Colonic mucosa (tissue), 4 donors: ENCODE data around the gene FZR1. TPM values are rescaled to one million over a fixed set of nuclear protein-coding genes. Genes with fewer than 3 reads are reported as not detected.

Experiments used
- DNase-seq: peaks from one replicate; pipeline ENCODE4 v3.0.0-alpha.2; 2020
- H3K27ac ChIP-seq: fragments of 200-600 bp; one replicate; pipeline ENCODE4 v1.8.0; 2021
- H3K27me3 ChIP-seq: fragments of 200-600 bp; one replicate; pipeline ENCODE4 v1.8.0; 2021
- H3K36me3 ChIP-seq: fragments of 200-600 bp; one replicate; pipeline ENCODE4 v1.8.0; 2021
- H3K4me1 ChIP-seq: fragments of 200-600 bp; one replicate; pipeline ENCODE4 v1.8.0; 2021; ENCODE audit warnings: mild to moderate bottlenecking
- H3K4me3 ChIP-seq: fragments of 200-600 bp; one replicate; pipeline ENCODE4 v1.8.0; 2021
- H3K9ac ChIP-seq, 2 donors: one replicate each; pipeline ENCODE4 v1.7.0; 2013; ENCODE audit warnings: control low read depth in 2 of 2, low read depth in 2 of 2, low read length in 2 of 2
- H3K9me3 ChIP-seq: fragments of 200-600 bp; one replicate; pipeline ENCODE4 v1.8.0; 2021
- CTCF ChIP-seq: fragments of 200-600 bp; IDR thresholded peaks from one replicate; pipeline ENCODE4 v1.8.0; 2022; ENCODE audit warnings: antibody characterized with exemption, mild to moderate bottlenecking
- intact Hi-C: fragments of 100-400 bp; cut with DNase I; formaldehyde crosslinking; loops from one replicate; pipeline ENCODE4 v1.14.1; 2022
- total RNA-seq, 2 donors: library from RNA; stranded (reverse); fragmentation: NEBNext Ultra II Directional in 1 of 2; extraction: Animal tissue kit (Norgen Biotek cat#: 25700) in 1 of 2; gene quantifications; one replicate each; pipeline ENCODE4 v1.2.1, GENCODE V29; 2021
- donor health status: healthy.
- donor health status: DM: no; HTN: no; CAD: no.
- donor health status: DM: no; HTN: no; CAD: no.

The FZR1 gene
- total RNA-seq, 2 donors from 2014 or later, result 45.8 to 62.5 TPM

DNA sequence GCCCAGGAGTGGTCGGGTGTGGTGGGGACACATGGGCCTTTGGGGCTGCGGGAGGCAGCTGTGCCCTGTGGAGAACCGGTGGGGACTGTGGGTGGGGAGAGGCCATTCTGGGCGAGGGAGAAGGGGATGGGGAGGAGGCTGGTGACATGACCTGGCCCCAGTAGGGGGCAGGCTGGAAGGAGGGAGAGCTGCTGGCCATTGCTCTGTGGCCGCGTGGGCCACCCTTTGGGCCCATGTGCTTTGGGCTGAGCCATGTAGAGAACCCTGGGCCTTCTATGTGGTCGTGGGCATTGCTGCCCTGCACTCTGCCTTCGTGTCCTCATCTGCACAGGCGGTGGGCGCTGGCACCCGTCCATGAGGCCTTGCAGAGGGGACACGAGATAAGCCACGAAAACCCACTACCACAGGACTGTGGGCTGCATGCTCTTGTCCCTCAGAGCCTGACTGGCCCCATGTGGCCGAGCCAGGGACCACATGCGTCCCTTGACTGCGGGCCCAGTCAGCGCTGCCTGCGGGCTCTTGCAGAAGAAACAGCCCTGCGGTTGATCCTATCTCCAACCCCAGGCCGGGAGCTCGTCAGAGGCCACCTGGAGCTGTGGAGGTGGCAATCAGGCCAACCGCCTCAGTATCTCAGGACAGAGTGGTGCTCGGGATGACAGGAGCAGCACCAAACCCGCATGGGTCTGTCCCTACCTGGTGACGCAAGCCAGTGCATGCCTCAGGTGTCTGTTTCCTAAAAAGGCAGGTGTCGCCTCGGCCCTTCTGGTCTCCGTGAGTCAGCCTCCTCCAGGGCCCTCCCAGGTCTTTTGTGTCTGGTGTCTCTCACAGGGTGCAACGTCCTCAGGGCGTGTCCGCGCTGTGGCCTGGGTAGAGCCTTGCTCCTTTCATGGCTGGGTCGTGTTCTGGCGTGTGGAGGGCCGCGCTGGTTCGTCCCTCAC is 14.3 kb downstream of the FZR1 start:
- H3K4me3 ChIP-seq, result no peak overlapping the region
- intact Hi-C loops, result no loop called here
- no peak overlapping the region for H3K9ac ChIP-seq
- peaks cover 5% of the 10 kb centered on the region for H3K4me1 ChIP-seq
- H3K27ac ChIP-seq, result no peak overlapping the region
- H3K9me3 ChIP-seq, result no peaks in the 10 kb centered on the region
- H3K36me3 ChIP-seq, result peaks cover 9% of the 10 kb centered on the region
- H3K27me3 ChIP-seq, result no peaks in the 10 kb centered on the region
- TF ChIP-seq CTCF, result no peak
- DNase-seq, result no peak

- H3K4me1 ChIP-seq, result peaks cover 5% of the 10 kb centered on the region
- intact Hi-C loops, result no loop called here
- no peak for DNase-seq
- TF ChIP-seq CTCF, result no peak
- H3K9ac ChIP-seq, result no peak overlapping the region
- H3K4me3 ChIP-seq, result no peak overlapping the region
- H3K36me3 ChIP-seq, result peaks cover 9% of the 10 kb centered on the region
- H3K9me3 ChIP-seq, result no peaks in the 10 kb centered on the region
- H3K27me3 ChIP-seq, result no peaks in the 10 kb centered on the region
- H3K27ac ChIP-seq, result no peak overlapping the region
These were observed 15.0 kb downstream of the FZR1 start for GRCh38 chr19:3521104-3521445.

DNA sequence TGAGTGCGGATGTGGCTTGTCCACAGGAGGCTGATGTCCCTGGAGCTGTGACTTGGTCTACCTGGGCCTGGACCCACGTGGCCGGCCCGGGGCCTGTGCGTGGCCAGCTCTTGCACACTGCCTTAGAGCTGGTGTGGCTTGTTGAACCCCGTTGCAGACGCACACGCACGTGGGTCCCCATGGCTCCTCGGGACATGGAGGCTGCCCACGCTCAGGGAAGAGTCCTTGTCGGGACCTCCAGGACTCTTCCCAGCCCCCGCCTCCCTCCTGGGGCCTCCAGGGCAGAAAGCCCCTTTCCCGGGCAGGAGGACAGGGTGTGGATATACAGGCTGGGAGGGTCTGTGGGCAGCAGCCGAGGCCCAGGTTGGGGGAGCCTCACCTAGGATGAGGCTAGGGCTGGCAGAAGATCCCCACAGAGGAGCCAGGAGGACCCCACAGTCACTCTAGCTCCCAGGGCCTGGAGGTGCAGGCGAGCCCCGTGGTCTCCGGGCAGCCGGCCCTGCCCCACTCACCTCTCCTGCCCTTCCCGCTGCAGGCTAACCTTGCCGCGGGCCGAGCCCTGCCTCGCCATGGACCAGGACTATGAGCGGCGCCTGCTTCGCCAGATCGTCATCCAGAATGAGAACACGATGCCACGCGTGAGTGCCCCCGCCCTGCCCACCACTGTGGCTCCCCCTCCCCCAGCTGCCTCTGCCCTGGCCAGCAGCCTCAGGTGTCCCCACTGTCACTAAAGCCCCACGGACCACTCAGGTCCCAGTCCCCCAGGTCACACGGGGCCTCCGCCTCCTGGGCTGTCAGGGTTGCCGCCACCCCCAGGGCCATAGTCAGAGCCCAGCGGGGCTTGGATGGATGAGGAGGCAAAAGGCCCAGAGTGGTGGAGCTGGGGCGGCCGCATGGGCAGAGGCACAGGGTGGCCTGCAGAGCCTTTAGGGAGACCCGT is 16.6 kb downstream of the FZR1 start:
- H3K9ac ChIP-seq, result no peak overlapping the region
- H3K27me3 ChIP-seq, result no peaks in the 10 kb centered on the region
- intact Hi-C loops, result no loop called here
- DNase-seq, result no peak
- no peak for TF ChIP-seq CTCF
- no peak overlapping the region for H3K4me3 ChIP-seq
- H3K9me3 ChIP-seq, result no peaks in the 10 kb centered on the region
- no peaks in the 10 kb centered on the region for H3K4me1 ChIP-seq
- no peak overlapping the region for H3K27ac ChIP-seq
- H3K36me3 ChIP-seq, result peaks cover 22% of the 10 kb centered on the region

- H3K4me3 ChIP-seq, result no peak overlapping the region
- TF ChIP-seq CTCF, result no peak
These were observed 17.4 kb downstream of the FZR1 start for GRCh38 chr19:3523361-3524077.

More at GRCh38 chr19:3523361-3524077, 17.4 kb downstream of the FZR1 start:
- Histone ChIP-seq H3K27ac (no peak overlapping the region), H3K4me1 (no peaks in the 10 kb centered on the region), H3K36me3 (peaks cover 26% of the 10 kb centered on the region), H3K27me3 (no peaks in the 10 kb centered on the region), H3K9ac (no peak overlapping the region), H3K9me3 (no peaks in the 10 kb centered on the region)
- DNase-seq, result no peak
- intact Hi-C loops, result no loop called here
